HG03558 (cell line): ENCODE measurements around the gene SEMA6D.

ENCODE experiments used
- ATAC-seq: cut with Tn5 transposase; IDR thresholded peaks from one replicate; pipeline ENCODE4 v1.9.1; 2021; ENCODE audit warnings: moderate number of reproducible peaks; ENCODE audit not compliant: unreplicated experiment; ENCODE audit errors: extremely low read depth

SEMA6D gene, protein sequence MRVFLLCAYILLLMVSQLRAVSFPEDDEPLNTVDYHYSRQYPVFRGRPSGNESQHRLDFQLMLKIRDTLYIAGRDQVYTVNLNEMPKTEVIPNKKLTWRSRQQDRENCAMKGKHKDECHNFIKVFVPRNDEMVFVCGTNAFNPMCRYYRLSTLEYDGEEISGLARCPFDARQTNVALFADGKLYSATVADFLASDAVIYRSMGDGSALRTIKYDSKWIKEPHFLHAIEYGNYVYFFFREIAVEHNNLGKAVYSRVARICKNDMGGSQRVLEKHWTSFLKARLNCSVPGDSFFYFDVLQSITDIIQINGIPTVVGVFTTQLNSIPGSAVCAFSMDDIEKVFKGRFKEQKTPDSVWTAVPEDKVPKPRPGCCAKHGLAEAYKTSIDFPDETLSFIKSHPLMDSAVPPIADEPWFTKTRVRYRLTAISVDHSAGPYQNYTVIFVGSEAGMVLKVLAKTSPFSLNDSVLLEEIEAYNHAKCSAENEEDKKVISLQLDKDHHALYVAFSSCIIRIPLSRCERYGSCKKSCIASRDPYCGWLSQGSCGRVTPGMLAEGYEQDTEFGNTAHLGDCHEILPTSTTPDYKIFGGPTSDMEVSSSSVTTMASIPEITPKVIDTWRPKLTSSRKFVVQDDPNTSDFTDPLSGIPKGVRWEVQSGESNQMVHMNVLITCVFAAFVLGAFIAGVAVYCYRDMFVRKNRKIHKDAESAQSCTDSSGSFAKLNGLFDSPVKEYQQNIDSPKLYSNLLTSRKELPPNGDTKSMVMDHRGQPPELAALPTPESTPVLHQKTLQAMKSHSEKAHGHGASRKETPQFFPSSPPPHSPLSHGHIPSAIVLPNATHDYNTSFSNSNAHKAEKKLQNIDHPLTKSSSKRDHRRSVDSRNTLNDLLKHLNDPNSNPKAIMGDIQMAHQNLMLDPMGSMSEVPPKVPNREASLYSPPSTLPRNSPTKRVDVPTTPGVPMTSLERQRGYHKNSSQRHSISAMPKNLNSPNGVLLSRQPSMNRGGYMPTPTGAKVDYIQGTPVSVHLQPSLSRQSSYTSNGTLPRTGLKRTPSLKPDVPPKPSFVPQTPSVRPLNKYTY

DNA sequence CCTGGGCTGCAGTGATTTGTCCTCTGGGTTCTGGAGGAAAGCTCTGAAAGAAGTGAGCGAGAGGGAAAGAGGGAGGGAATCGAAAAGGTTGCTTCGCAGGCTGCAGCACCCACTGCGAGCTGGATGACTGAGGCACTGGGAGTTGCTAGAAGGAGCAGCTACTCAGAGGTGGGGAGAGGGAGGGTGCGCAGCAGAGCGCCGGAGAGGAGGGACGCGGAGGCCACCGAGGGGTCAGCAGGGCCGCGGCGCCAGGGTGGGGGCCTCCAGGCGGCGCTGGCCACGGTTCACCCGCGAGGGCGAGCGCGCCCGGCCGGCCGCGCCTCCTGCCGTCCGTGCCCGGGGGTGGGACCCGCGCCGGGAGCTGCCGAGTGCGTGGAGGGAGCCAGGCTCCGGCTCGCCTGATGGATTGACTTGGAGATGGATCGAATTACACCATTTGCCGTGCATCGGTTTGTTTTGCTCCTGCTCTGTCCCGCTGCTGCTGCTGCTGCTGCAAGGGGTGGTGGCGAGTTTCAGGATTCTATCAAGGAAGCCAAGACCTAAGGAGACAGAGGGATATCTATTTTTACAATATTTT lies at the start of gene SEMA6D:
TSS of gene SEMA6D (plus strand) at position 470 of the 577 bp plus-strand sequence. CDS start 42,294 bp downstream, outside the sequence.
- no peak for ATAC-seq

DNA sequence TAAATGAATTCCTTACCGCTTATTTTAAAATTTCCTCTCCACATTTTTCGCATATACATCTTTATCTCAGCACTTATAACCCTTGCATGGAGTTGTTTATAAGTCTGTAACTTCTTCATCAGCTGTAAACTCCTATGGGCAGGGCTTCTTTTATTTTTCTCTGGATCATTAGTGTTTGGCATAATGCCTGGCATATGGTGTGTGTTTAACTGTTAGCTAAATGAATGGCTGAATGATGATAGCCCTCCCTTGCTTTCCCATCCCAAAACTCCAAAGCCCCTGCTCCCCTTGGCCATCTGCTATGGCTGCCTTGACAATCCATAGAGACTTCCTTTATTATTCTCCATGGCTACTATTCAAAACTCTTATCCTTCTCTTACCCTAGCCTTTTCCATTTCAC lies 48.1 kb upstream of the SEMA6D start:
- ATAC-seq, result no peak

DNA sequence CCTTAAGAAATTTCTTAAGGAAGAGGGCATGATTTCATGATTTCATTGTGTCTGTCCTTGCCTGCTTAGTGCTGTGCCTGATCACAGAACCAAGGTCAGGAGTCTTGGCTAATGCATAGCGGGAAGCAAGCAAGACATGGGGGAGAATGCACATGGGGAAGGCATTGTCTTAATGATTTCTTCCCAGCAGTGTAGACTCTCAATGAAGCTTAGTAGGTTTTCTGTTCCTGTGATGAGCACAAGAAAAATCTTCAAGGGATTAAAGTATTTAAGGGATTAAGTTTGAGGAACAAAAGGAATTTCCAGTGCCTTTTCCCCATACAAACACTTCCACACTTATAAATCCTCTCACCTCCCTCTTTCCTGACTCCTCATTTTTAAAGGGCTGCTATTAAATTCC lies 46.9 kb upstream of the SEMA6D start:
- no peak for ATAC-seq

DNA sequence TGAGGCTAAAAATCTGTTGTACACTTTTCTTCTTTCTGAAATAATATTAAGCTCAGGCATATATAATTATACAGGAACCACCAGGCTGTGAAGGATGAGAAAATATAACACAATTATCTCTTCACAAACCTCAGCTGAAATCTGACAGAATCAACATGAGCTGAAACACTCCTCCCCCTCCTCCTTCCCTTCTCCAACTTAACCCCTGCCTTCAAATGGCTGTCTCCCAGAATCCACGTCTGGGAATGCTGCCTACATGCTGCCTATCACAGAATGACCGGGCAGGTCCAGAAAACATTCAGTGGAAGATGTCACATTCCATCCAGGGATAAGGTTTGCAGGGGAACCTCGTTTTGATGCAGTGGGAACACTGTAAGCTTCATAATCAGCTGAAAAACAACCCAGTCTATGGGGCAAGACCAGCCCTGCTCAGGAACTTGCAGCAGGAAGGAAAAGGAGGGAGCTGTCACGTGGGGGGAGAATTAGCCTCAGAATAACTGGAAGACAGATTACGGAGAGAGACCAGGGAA lies 44.0 kb upstream of the SEMA6D start:
- no peak for ATAC-seq

DNA sequence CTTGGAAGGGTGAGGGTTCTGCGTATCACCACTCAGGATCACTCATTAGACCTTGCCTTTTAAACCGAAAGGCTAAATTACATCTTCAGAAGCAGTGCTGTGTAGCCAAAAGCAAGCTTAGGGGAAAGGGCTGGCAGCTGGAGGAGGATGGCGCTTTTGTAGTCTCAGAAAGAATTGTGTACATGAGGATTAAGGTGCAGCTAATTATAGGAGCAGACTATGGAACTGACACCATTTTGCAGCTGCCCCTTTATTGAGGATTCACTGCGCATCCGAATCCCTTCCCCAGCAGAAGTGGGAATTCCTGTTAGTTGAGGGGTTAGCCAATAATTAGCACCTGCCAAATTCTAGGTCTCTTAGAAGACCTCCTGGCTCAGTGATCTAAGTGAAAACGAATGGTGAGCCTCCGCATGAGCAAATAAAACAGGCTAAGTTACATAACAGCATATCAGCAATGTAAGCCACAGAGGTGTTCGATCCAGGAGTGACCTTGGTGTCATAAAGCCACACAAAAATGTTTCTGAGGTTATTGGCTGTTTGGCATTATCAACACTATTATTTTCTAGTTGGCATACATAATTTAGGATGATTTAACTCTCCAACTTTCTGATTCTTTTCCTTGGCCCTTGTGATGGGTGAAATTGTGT lies 42.6 kb upstream of the SEMA6D start:
- no peak for ATAC-seq

DNA sequence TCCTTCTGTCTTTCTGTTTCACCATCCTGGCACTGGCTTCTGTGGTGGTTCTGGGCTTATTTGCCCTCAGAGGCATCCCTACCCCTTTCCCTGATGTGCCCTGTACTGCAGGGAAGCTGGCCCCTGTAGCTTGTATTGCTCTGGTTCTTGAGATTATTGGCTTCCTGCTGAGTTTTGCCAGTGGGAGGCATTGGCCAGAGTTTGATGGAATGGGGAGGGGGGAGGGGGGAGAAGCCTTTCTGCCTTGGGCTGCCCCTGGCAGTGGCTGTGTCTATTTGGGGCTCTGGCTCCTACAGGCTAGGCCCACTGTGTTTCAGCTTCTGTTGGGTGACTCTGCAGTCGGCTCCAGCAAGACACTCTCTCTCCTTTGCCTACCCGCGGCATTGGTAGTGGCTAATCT lies 41.6 kb upstream of the SEMA6D start:
- no peak for ATAC-seq

DNA sequence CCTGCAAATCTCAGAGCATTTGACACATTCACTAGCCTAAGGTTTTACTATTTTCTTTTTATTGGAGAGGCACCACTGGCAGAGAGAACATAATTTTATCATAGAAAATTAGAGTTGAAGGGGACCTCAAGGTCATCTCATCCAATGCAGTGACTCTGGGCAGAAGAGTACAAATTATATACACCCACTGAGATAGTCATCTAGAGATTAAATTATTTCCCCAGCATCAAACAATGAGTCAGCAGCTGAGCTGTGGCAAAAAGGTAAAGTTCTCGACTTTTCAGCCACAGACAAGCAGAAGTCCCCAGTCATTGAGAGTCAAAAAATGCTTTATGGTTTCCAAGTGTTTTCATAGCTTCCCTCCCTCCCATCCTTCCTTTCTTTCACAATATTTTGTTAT lies 39.3 kb upstream of the SEMA6D start:
- no peak for ATAC-seq

DNA sequence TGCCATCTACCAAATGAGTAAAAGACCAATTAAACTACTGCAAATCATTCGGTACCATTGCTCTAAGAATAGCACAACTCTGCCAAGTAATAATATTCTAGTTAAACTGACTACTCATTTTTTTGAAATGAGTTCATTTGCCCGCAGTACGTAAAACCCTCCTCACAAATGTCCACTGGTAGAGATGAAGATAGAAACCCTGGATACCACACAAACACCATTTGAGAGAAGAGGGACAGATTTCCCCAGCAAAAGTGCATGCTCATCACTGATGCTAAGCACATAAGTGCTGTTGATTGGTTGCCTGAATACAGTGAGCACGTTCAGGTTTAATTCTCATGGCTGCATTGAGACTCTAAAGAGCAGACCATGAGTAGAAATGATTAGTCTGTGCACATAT lies 34.6 kb upstream of the SEMA6D start:
- ATAC-seq, result no peak

DNA sequence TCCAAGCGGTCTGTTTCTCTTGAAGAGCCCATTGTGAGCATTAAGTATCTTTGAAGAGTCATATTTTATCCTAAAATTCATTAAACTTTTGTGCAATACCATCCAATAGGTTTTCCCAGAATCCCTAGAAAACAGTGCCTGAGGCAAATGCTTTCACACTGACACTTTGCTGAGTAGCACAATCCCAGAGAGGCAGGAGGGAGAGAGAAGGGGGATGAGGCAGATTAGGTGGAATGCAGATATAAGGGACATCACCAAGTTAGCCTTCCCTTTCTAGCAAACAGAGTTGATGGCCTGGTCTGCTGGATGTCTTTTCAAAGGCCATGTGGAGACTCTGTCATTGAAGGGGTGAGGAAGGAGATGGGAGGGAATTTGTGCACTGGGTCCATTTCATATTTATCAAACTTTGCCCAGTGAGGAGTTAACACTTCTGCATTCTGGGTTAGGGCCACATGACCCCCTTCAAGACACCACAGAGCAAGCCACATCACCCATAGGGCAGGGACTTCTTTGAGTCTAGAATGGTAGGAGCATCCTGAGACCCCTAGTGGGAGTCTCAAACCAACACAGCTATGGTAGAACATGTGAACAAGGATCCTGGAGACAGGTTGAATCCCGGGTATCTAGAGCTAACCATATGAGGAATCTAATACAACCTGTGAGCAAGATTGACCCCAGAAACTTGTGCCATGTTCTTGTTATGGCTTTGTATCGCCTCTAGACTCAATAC lies 32.0 kb upstream of the SEMA6D start:
- ATAC-seq, result no peak

DNA sequence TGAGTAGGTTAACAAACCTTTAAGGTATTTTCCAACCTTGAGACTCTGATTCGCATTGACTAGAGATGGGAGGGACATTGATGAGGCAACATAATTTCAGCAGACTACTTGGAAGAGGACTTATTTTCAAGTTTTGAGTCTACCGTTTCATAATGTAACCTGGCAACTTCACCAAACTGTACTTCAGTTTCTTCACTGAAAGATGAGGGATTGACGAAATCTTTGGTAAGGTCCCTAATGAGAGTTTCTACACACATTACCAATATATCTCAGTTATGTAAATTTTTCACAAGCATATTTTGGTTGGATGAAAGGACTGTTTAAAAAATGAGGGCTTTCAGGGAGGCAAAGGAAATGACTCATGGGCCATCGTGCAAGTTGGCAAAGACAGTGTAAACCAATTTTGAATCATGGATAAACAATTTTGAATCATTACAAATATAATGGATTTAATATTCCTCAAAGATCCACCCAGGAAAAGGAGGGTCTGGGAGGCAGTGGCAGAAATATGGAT lies 28.7 kb upstream of the SEMA6D start:
- no peak for ATAC-seq

DNA sequence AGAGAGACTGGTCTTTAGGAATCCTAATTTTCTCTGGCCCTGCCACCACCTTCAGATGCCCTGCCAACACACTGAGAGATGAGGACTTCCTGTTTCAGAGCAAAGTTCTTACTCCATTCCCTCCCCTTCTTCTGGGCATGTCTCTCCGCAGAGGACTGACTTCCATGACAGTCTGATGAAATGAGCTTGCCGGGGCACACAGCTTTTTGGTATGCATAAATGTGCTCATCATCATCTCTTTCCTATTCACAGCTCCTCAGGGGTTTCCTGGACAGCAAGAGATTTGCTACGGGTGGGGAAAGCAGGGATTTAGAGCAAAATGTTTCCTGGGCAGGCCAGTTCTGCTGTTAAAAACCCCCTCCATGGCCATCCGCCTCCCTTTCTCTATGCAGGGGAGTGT lies 27.6 kb upstream of the SEMA6D start:
- ATAC-seq, result no peak

DNA sequence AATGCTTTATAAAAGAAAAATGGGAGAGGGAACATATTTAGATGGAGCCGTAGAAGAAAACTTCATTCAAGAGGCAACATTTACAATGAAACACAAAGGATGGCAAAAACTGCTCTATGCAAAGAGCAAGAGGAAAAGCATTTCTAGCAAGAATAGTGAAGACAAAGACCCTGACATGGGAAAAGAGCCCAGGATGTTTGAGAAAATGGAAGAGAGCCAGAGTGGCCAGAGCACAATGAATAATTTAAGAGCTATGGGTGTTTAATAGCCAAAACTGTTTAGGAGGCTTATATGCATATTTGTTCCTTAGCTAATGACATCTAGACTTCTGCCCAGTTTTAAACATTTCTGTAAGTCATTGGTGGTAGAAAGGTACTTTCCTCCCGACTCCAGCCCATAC lies 25.4 kb upstream of the SEMA6D start:
- no peak for ATAC-seq

DNA sequence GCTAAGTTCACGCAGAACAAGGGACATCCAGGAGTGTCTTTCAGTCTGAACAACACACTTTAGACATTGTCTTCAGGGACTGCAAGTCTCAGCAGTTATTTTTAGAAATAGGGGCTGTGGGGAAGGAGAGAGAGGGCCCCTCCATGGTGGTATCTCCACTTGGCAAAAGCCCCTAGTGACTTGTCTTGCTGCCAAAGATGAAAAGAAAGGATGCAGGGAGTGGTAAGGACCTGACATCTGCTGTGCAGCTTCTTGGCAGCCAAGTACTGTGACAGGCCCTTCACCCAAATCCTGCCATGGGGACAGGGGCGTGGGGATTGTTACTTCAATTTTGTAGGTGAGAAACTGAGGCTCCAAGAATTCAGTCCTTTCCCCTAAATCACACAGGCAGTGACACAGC lies 21.0 kb upstream of the SEMA6D start:
- ATAC-seq, result no peak

DNA sequence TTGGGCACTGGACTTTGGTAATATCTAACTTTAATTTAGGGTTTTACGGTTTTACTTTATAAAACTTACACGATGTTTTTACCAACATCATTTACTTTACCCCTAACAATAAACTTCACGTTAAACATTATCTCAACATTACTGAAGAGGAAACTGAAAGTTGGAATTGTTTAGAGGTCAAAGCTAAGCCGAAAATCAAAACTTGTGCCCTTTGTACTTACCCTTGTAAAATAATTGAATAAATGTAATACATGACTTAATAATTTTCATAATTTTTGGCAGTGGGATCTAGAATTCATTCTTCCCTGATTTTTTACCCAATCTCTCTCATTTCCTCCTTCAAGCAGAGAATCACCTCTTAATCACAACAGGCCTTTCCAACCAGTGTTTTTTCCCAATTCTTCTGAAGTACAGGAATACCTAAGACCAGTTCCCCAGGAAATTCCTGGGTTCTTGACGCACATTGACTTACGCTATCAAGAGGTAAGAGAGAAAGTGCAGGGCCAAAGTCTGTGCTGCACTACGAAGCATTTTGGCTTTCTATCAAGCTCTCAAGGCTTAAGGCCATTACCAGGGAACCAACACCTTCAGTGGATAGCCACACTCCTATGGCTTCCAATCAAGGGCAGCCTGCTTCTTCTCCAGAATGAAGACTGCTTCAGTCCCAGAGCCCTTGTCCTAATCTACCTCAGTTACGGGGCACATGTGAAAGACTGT lies 11.9 kb upstream of the SEMA6D start:
- ATAC-seq, result no peak

DNA sequence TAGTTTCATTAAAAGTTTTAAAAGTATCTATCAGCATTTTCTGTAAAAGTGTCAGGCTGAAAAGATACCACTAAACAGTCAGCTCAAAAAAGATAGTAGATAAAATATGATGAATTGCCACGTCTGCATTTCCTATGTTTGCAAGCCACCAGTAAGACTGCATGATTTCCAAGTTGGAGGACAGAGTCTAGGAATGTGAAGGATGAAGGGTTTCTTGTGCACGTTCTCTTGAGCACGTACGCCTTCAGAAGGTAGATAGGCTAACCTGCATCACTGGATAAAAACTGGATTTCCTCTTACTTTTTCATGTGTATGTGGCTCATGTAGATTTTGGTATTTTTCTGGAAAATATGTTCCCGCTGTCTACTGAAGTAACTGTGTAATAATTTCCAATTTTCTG lies 9.9 kb upstream of the SEMA6D start:
- no peak for ATAC-seq

DNA sequence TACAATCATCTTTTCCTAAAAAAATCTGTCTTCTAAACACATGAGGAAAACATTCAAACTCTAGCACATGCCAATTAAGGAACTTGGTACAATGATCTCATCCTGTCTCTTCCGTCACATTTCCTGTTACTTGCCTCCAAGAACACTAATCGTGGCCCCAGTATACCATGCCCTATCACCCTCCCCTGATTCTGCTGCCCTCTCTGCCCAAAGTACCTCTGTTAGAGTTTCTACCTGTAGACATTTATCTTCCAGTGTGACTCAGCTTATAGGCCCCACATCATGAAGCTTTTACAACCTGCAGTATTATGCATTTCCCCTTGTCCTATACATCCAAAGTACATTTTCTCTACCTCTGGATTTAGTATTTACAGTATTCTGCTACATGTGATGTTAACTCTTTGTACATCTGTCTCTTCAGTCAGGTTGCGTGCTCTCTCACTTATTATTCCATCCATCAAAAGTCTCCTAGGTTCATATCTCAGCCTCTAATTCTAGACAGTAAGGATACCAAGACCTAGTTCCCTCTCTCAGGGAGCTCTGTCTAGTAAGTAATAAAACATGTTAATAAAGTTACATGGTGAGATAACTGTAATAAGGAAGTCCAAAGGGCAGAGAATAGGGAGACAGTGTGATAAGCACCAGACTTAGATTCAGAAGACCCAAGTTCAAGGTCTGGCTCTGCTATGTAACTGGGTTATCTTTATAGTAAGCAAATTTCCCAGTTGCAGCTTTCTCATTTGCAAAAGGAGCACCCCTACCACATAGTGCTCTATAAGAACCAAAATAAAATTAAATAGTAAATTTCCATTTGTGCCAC lies 8.9 kb upstream of the SEMA6D start:
- ATAC-seq, result no peak

DNA sequence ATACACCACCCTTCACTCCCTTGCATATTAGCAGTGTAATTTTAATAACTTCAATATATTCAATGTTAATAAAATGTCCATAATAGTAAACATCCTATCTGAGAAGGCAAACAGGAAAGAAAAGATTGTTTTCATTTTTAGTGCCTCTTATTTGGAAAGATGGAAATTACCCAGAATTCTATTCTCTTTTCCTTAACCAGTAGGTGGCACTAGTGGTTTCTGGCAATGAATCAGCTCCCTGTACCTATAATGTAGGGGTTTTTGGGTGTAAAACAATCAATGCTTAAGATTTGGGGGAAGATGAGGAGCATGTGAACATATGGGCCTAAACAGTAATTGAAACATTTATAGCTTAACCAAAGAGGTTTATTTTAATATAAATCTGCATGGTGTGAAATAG lies 5.7 kb upstream of the SEMA6D start:
- no peak for ATAC-seq

DNA sequence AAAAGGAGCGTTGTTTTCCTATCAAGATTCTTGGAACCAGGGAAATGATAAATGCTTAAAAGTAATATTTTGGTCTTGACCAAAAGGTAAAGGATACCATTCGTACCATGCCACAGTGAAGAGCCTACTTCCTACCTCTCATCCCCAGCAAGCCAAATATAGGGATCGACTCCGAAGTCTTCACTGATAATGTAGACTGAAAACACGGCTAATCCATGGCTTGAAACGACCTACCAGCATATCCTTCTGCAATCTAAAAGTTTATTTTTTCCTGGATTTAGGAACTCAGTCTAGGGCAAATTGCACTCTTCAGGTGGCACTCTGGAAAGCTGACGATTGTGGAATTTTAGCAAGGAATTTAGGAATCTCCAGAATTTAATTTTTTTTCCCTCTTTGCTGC lies 1.9 kb upstream of the SEMA6D start:
- no peak for ATAC-seq
